ENCODE measurements around the gene TNFRSF12A.

TNFRSF12A gene

GRCh38 chr16:3063625-3064386, 43.6 kb downstream of the TNFRSF12A start:
- Histone ChIP-seq H3K27ac (ENCODE audit: low read length) (no peak overlapping the region), H3K27me3 (ENCODE audit: low read depth, low read length) (peaks cover 5% of the 10 kb centered on the region; the same call in 1 of the 2 replicates), H3K4me2 (ENCODE audit: low read length) (no peak overlapping the region), H2AFZ (ENCODE audit: low read depth, low read length) (no peak overlapping the region), H3K9ac (ENCODE audit: low read length) (no peak overlapping the region), H3K79me2 (ENCODE audit: low read length) (no peaks in the 10 kb centered on the region), H3K9me3 (ENCODE audit: insufficient read depth, low read length) (no peaks in the 10 kb centered on the region), H3K4me3 (ENCODE audit: low read length) (no peak overlapping the region), H3K36me3 (replicated peaks; ENCODE audit: low read depth, low read length) (no peaks in the 10 kb centered on the region), H4K20me1 (ENCODE audit: insufficient read depth, low read length) (no peaks in the 10 kb centered on the region), H3K4me1 (ENCODE audit: low read length) (peaks cover 21% of the 10 kb centered on the region)
- no peak for TF ChIP-seq CTCF (IDR thresholded peaks at IDR 0.05; ENCODE audit: low read depth, low read length)
- TF ChIP-seq EZH2phosphoT487 (IDR thresholded peaks at IDR 0.05; ENCODE audit: low read depth) = no peak

- peaks cover 4% of the 10 kb centered on the region; the same call in 1 of the 2 replicates for H3K27me3 ChIP-seq (ENCODE audit: low read depth, low read length)
- peak within 1 kb of the TSS; percentile 38; the same call in 1 of the 2 replicates for H3K9ac ChIP-seq (ENCODE audit: low read length)
- TF ChIP-seq EZH2phosphoT487 (IDR thresholded peaks at IDR 0.05; ENCODE audit: low read depth) (no peak), CTCF (IDR thresholded peaks at IDR 0.05; ENCODE audit: low read depth, low read length) (no peak)
- H3K36me3 ChIP-seq (replicated peaks; ENCODE audit: low read depth, low read length) = no peaks in the 10 kb centered on the region
- peak within 1 kb of the TSS; percentile 47 for H3K4me3 ChIP-seq (ENCODE audit: low read length)
- peaks cover 15% of the 10 kb centered on the region for H3K4me1 ChIP-seq (ENCODE audit: low read length)
- H4K20me1 ChIP-seq (ENCODE audit: insufficient read depth, low read length) = no peaks in the 10 kb centered on the region
- H2AFZ ChIP-seq (ENCODE audit: low read depth, low read length) = peak within 1 kb of the TSS; percentile 68
- H3K9me3 ChIP-seq (ENCODE audit: insufficient read depth, low read length) = no peaks in the 10 kb centered on the region
- peak within 1 kb of the TSS; percentile 48 for H3K4me2 ChIP-seq (ENCODE audit: low read length)
- H3K79me2 ChIP-seq (ENCODE audit: low read length) = no peaks in the 10 kb centered on the region
- H3K27ac ChIP-seq (ENCODE audit: low read length) = no peak within 1 kb of the TSS
These were observed 45.0 kb downstream of the TNFRSF12A start, which contains the start of gene IL32 for GRCh38 chr16:3065069-3065741. Gene IL32, plus strand, starts transcription at chr16:3065640. Its CDS starts 172 bp downstream, at chr16:3065812.

GRCh38 chr16:3065742-3066439, 45.7 kb downstream of the TNFRSF12A start:
- peaks cover 15% of the 10 kb centered on the region for H3K4me1 ChIP-seq (ENCODE audit: low read length)
- peak overlapping the region; percentile 38; the same call in 1 of the 2 replicates for H3K9ac ChIP-seq (ENCODE audit: low read length)
- no peaks in the 10 kb centered on the region for H3K9me3 ChIP-seq (ENCODE audit: insufficient read depth, low read length)
- H3K36me3 ChIP-seq (replicated peaks; ENCODE audit: low read depth, low read length) = no peaks in the 10 kb centered on the region
- H3K27ac ChIP-seq (ENCODE audit: low read length) = no peak overlapping the region
- H3K4me3 ChIP-seq (ENCODE audit: low read length) = peak overlapping the region; percentile 47
- no peaks in the 10 kb centered on the region for H4K20me1 ChIP-seq (ENCODE audit: insufficient read depth, low read length)
- H3K27me3 ChIP-seq (ENCODE audit: low read depth, low read length) = no peaks in the 10 kb centered on the region
- H3K4me2 ChIP-seq (ENCODE audit: low read length) = peak overlapping the region; percentile 48
- TF ChIP-seq CTCF (IDR thresholded peaks at IDR 0.05; ENCODE audit: low read depth, low read length) = no peak
- no peak for TF ChIP-seq EZH2phosphoT487 (IDR thresholded peaks at IDR 0.05; ENCODE audit: low read depth)
- no peaks in the 10 kb centered on the region for H3K79me2 ChIP-seq (ENCODE audit: low read length)
- peak overlapping the region; percentile 68 for H2AFZ ChIP-seq (ENCODE audit: low read depth, low read length)

- TF ChIP-seq CTCF (IDR thresholded peaks at IDR 0.05; ENCODE audit: low read depth, low read length) (no peak), EZH2phosphoT487 (IDR thresholded peaks at IDR 0.05; ENCODE audit: low read depth) (no peak)
- Histone ChIP-seq H3K9me3 (ENCODE audit: insufficient read depth, low read length) (no peaks in the 10 kb centered on the region), H3K27ac (ENCODE audit: low read length) (no peak overlapping the region), H3K79me2 (ENCODE audit: low read length) (no peaks in the 10 kb centered on the region), H3K4me1 (ENCODE audit: low read length) (peaks cover 15% of the 10 kb centered on the region), H3K9ac (ENCODE audit: low read length) (no peak overlapping the region), H3K4me3 (ENCODE audit: low read length) (no peak overlapping the region), H3K36me3 (replicated peaks; ENCODE audit: low read depth, low read length) (no peaks in the 10 kb centered on the region), H4K20me1 (ENCODE audit: insufficient read depth, low read length) (no peaks in the 10 kb centered on the region), H3K27me3 (ENCODE audit: low read depth, low read length) (no peaks in the 10 kb centered on the region), H2AFZ (ENCODE audit: low read depth, low read length) (no peak overlapping the region), H3K4me2 (ENCODE audit: low read length) (0 out of 2 replicates have a peak overlapping the region, but pooled peaks have one; percentile 48)
These were observed 46.2 kb downstream of the TNFRSF12A start for GRCh38 chr16:3066440-3066748.
